GM19324 (cell line): ENCODE measurements around the gene ARHGEF7.

Experiments used
- ATAC-seq: cut with Tn5 transposase; IDR thresholded peaks from one replicate; pipeline ENCODE4 v1.9.1; 2021; ENCODE audit warnings: mild to moderate bottlenecking, moderate library complexity; ENCODE audit not compliant: unreplicated experiment, low FRiP score

The ARHGEF7 gene

DNA sequence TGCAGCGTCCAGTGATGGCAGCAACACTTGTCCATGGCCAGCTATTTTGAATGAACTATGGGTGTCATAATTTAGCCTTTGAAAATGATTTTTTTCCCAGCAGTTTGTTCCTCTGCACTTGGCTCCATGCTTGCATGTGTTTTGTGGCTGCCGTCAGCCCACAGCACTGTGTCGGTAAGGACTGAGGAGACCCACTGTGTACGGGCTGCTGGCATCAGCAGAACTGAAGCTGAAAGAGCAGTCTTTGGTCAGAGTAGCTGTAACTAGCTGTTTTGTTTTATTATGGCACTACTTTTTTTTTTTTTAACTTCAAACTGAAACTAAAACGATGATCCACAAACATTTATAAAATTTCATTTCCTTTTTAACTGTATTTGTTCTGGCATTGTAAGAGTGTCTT, 155.0 kb downstream of the ARHGEF7 start:
- ATAC-seq = no peak

GRCh38 chr13:111270765-111271698, 155.9 kb downstream of the ARHGEF7 start:
- ATAC-seq = no peak

- no peak for ATAC-seq
These were observed 157.0 kb downstream of the ARHGEF7 start for GRCh38 chr13:111272117-111272516.

- ATAC-seq = no peak
These were observed 160.3 kb downstream of the ARHGEF7 start for GRCh38 chr13:111275382-111275781.

- ATAC-seq = no peak
These were observed 161.0 kb downstream of the ARHGEF7 start for GRCh38 chr13:111275995-111276618.

DNA sequence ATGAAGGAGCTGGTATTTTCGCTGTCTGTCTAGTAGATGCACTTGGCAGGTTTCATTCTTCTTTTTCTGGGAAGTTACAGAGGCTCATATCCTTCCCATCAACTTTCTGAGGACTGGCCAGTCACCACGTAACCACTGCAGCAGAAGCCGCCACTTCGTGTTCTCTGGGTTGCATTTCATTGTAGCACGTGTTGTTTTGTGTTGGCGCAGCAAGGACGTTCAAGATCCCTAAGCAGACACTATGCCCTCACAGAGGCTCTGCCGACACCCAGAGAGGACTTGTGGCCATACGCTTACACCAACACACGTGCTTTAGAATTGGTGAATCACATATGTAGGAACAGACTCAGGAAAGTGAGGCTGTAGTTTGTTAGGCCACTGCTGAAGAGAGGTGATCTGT, 163.1 kb downstream of the ARHGEF7 start:
- no peak for ATAC-seq

DNA sequence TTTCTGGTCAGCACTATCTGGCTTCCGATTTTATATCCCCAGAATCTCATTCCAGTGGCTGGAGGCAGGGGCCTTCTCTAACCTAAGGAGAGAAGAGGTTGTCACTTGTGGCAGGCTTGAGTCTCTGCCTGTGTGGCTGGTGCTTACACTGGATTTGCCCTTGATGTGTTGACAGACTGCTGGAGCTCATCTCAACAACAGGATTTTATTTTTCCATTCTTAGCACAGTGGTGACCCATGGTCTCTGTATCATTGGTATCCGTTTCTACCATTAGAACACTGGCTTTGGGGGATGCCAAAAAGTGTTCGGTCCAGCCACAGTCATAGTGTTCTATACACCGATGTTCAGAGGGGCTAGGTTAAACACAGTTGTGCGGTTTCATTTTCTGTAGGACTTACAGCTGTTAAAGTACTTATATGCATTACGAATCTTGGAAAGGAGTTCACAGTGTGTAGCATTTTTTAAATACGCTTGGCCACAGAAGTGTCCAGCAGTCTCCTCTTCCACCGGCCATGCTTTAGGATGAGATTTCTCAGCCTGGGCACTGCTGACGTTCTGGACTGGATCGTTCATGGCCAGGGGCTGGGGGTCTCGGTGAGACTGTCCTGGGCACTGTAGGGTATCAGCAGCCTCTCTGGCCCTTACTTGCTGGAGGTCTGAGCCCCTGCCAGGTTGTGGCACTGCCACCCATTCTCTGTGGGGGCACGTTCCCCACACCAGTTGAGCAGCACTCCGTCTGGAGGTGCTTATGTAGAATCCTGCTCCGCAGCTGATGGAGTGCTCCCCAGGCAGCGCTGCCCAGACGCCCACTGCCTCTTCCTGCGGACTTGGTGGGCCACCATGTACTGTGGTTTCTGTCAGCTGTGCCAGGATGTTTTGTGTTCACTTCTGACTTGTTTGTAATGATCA, 163.9 kb downstream of the ARHGEF7 start:
- no peak for ATAC-seq

- ATAC-seq = no peak
These were observed 165.1 kb downstream of the ARHGEF7 start for GRCh38 chr13:111280226-111280625.

- no peak for ATAC-seq
These were observed 165.8 kb downstream of the ARHGEF7 start for GRCh38 chr13:111280681-111281585.

DNA sequence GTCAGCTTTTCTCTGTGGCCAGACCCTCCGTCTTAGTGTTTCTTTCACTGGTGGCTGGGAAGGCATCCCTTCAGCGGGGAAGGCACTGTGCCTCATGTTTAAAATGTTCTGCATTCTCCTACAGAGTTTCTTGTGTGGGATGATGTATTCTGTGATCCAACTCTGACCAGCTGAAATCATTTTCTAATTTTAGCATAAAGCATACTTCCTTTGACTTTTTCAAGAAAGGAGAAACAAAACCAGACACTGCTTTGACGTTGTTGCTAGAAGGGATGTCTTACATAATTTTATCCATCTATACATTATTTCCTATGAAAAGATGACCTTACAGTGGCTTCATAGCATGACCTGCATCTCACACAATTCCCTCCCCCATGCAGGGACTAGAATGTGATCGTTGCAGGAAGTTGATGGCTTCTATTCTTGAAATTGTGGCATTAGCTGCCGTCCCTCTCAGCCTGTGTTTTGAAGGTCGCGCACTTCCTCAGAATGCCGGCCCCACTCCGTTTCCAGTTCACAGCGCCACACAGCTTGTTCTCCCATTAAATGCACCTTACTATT, 166.7 kb downstream of the ARHGEF7 start:
- ATAC-seq = no peak

- no peak for ATAC-seq
These were observed 167.3 kb downstream of the ARHGEF7 start for GRCh38 chr13:111282425-111282824.

GRCh38 chr13:111282997-111283396, 167.9 kb downstream of the ARHGEF7 start:
- ATAC-seq = no peak

GRCh38 chr13:111283457-111283856, 168.3 kb downstream of the ARHGEF7 start:
- ATAC-seq = no peak

GRCh38 chr13:111283991-111284390, 168.9 kb downstream of the ARHGEF7 start:
- no peak for ATAC-seq

DNA sequence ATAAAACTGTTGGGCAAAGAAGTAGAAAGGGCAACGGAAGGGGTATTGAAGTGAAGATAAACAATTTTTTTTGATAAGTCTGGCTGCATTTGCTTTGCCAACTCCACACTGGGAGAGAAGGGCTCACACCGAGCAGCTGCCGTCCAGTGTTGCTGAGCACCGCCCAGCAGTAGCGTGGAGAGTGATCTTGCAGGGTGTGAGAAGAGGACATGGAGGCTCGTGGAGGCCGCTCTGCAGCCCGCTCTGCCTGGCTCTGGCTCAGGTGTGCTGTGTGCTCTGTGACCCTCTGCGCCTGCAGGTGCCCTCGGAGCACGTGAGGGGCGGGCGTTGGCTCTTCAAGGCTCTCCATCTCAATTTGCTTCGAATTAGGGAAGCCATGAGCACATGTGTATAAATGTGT, 169.5 kb downstream of the ARHGEF7 start:
- ATAC-seq = no peak

DNA sequence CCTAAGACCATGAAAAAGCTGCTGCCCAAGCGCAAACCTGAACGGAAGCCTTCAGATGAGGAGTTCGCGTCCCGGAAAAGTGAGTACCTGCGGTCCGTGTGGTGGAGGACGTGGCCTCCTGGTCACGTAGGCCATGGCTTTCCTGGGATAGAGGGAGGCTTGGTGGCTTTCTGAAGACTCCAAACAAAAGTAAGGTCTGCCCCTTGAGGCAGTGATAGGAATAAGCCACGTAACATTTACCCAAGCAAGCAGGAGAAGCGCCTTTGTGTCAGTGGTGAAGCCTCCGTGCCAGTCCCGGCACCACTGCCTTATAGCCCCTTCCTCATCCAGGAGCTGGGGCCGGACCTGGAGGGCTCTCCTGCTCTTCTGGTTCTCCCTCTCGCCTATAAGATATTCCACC, 171.1 kb downstream of the ARHGEF7 start:
- ATAC-seq = no peak

GRCh38 chr13:111286749-111287148, 171.6 kb downstream of the ARHGEF7 start:
- ATAC-seq = no peak

DNA sequence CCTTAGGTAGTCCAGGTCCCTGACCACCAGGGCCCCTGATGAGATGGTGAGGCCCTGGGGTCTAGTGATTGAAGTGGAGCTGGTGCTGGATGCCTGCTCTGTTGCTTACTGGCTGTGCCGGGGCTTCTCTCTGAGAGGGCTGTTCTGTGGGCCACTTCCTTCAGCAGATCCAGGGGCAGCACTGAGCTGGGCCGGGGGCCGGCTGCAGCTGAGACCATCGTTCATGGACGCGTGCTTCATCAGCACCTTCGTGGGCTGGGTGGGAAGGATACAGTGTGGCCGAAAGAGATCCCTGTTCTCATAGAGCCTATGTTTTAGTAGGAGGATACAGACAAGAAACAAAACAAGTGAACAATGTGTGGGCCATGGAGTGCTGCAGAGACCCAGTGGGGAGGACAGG, 172.1 kb downstream of the ARHGEF7 start:
- ATAC-seq = no peak

GRCh38 chr13:111288276-111288675, 173.2 kb downstream of the ARHGEF7 start:
- ATAC-seq = no peak

GRCh38 chr13:111289251-111289650, 174.1 kb downstream of the ARHGEF7 start:
- no peak for ATAC-seq
